BJ (cell line): Measurements from ENCODE around the gene NIF3L1. TPM values are rescaled to one million over a fixed set of nuclear protein-coding genes. Genes with fewer than 3 reads are reported as not detected.

ENCODE experiments used
- CTCF ChIA-PET: fragments of 350-600 bp; formaldehyde crosslinking; extraction: SDS; loops from one replicate; lab custom pipeline; 2021; ENCODE audit warnings: antibody characterized with exemption, inconsistent platforms; lab: Yijun Ruan, JAX
- POLR2A ChIA-PET: fragments of 300-600 bp; sonication (Branson Sonifier 250); formaldehyde crosslinking; extraction: SDS; loops from one replicate; lab custom pipeline; 2021; ENCODE audit warnings: antibody characterized with exemption; lab: Charles Lee
- DNase-seq: peaks from one replicate; pipeline ENCODE4 v3.0.0-alpha.2; 2011; ENCODE audit warnings: low read depth
- H3K27me3 ChIP-seq: 2 replicates; pipeline ENCODE4 v1.6.0; 2011; ENCODE audit warnings: low read length; ENCODE audit not compliant: control insufficient read depth, insufficient read depth
- H3K36me3 ChIP-seq: 2 replicates; pipeline ENCODE4 v1.5.1; 2011; ENCODE audit warnings: low read length; ENCODE audit not compliant: control insufficient read depth, insufficient read depth
- H3K4me3 ChIP-seq: 2 replicates; pipeline ENCODE4 v1.5.1; 2011; ENCODE audit warnings: low read depth, mild to moderate bottlenecking, control low read depth, low read length
- polyA plus RNA-seq: library from polyadenylated mRNA; depleted of rRNA; stranded (reverse); fragments of >200 nt; gene quantifications from 2 replicates; pipeline ENCODE4 v1.2.3, GENCODE V29; 2011
- TF ChIP-seq, protein P1 (sequence below): IDR thresholded peaks from 2 replicates; pipeline ENCODE4 v1.5.1; 2011; ENCODE audit warnings: low read depth, mild to moderate bottlenecking, control low read depth, inconsistent platforms, low read length, moderate library complexity; ENCODE audit not compliant: insufficient read depth

NIF3L1 gene
- polyA plus RNA-seq, 1 experiment: 37.5 TPM

DNA sequence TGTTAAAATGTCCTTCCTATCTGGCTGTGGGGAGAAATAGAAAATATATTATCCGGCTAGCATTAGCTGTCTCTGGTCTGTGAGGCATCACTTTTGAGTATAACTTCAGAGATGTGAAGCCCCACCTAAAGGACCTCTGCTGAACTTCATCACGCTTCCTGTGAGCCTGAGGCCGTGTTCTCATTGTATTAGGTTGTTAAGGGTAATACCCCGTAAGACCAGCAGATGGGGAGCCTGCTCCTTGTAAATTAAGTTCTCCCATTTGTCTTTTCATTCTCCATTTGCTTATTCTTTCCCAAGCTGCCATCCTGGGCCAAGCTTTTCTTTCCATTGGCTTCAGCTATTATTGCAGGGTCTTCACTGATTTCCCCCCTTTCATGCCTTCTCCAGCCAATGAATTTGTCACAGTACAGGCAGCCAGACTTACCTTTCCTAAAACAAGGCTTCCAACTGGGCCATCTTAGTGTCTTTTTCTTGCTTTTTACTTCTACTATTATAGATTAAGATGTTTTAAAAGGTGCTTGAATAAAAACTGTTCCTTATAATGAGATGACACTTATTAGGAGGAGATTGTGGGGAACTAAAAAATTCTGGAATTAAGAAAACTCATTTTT is 12.4 kb downstream of the NIF3L1 start:
- TF ChIP-seq, protein P1, sequence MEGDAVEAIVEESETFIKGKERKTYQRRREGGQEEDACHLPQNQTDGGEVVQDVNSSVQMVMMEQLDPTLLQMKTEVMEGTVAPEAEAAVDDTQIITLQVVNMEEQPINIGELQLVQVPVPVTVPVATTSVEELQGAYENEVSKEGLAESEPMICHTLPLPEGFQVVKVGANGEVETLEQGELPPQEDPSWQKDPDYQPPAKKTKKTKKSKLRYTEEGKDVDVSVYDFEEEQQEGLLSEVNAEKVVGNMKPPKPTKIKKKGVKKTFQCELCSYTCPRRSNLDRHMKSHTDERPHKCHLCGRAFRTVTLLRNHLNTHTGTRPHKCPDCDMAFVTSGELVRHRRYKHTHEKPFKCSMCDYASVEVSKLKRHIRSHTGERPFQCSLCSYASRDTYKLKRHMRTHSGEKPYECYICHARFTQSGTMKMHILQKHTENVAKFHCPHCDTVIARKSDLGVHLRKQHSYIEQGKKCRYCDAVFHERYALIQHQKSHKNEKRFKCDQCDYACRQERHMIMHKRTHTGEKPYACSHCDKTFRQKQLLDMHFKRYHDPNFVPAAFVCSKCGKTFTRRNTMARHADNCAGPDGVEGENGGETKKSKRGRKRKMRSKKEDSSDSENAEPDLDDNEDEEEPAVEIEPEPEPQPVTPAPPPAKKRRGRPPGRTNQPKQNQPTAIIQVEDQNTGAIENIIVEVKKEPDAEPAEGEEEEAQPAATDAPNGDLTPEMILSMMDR: peak; percentile 83
- POLR2A ChIA-PET: no interaction called here

DNA sequence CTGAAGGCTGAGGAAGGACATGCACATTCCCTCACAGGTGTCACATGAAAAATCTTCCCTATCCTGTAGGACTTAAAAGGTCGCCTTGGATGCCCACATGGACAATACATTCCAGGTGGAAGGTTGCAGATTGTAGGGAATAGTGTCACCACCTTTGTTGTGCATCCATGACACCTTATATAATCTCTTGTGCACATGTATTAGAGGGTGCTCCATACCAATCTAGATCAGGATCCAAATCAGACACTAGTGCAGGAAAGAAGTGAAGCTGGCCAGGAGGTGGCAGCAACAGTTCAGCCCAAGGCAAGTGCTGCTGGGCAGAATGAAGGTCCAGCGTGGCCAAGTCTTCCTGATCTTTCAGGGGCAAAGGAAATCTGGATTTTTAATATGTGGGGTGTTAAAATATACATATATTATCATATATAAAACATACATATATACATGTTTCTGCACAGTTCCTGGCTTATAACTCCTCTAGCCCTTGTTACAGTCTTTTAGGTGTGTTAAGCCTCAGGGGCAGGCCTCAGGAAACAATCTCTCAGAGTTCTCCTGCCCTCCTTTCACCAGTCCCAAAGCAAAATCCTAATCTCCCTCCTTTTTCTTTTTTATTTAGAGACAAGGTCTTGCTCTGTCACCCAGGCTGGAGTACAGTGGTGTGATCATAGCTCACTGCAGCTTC is 16.6 kb downstream of the NIF3L1 start:
- POLR2A ChIA-PET: interaction anchor here (0.7 kb wide), 1 partner anchor 881 kb away, joined by 4 read pairs; no protein-coding TSS in a partner anchor
- Histone ChIP-seq H3K36me3 (no peaks in the 10 kb centered on the region; the same call in 1 of the 2 replicates), H3K4me3 (no peak overlapping the region), H3K27me3 (no peaks in the 10 kb centered on the region)
- CTCF ChIA-PET: interaction anchor here (0.6 to 5.0 kb wide), 24 partner anchors 13 to 327 kb away, joined by 3 to 87 read pairs (median 4); partner anchors contain the start of genes CASP10, HYCC2, NDUFB3 and NIF3L1
- TF ChIP-seq, protein P1: peak; percentile 87
- no peak for DNase-seq

More for the DNA sequence above, 12.4 kb downstream of the NIF3L1 start:
- peak; percentile 63 for DNase-seq
- CTCF ChIA-PET: interaction anchor here (0.6 to 1.6 kb wide), 26 partner anchors 9 to 335 kb away, joined by 3 to 18 read pairs (median 4); partner anchors contain the start of genes CASP10, HYCC2, NDUFB3 and NIF3L1
- H3K36me3 ChIP-seq: peaks cover 2% of the 10 kb centered on the region
- no peak overlapping the region for H3K4me3 ChIP-seq
- no peaks in the 10 kb centered on the region for H3K27me3 ChIP-seq

- DNase-seq: no peak
- CTCF ChIA-PET: interaction anchor here (1.0 kb wide), 1 partner anchor 159 kb away, joined by 3 read pairs; no protein-coding TSS in a partner anchor
- Histone ChIP-seq H3K36me3 (peaks cover 3% of the 10 kb centered on the region; the same call in 1 of the 2 replicates), H3K27me3 (no peaks in the 10 kb centered on the region), H3K4me3 (no peak overlapping the region)
- POLR2A ChIA-PET: no interaction called here
- TF ChIP-seq, protein P1: no peak
Observed at GRCh38 chr2:200909958-200910357, 20.8 kb downstream of the NIF3L1 start.

DNA sequence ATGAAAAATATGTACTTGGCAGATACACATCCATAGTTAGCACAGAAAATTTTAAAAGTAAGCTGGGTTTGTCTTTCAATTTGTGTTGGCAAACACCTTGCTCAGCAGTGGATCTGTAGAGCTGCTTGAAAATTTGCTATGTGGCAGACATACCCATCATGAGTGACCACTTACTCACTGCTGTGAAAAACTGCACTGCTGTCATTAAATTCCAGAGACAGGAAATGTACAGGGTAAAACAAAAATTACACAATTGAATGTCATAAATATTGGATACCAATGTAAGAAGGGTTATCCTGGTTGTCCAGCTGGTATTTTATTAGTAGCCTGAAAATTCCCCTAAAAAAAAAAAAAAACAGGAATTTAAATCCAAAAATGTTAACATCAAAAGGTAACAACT is 24.5 kb downstream of the NIF3L1 start:
- POLR2A ChIA-PET: interaction anchor here (0.5 to 1.0 kb wide), 2 partner anchors 203 to 264 kb away, joined by 3 to 4 read pairs; no protein-coding TSS in a partner anchor
- DNase-seq: peak; percentile 45
- peaks cover 5% of the 10 kb centered on the region for H3K36me3 ChIP-seq
- CTCF ChIA-PET: interaction anchor here (0.6 to 2.6 kb wide), 6 partner anchors 17 to 319 kb away, joined by 3 to 12 read pairs (median 6); no protein-coding TSS in a partner anchor
- H3K27me3 ChIP-seq: no peaks in the 10 kb centered on the region
- TF ChIP-seq, protein P1: no peak
- no peak overlapping the region for H3K4me3 ChIP-seq

GRCh38 chr2:200922439-200922838 is 33.3 kb downstream of the NIF3L1 start:
- POLR2A ChIA-PET: no interaction called here
- no peak for DNase-seq
- CTCF ChIA-PET: interaction anchor here (0.7 to 1.7 kb wide), 3 partner anchors 17 to 1758 kb away, joined by 3 to 4 read pairs (median 4); no protein-coding TSS in a partner anchor
- Histone ChIP-seq H3K36me3 (peaks cover 6% of the 10 kb centered on the region), H3K27me3 (no peaks in the 10 kb centered on the region), H3K4me3 (no peak overlapping the region)
- TF ChIP-seq, protein P1: no peak
